Measurements from ENCODE around the gene CYP19A1. TPM values are rescaled to one million over a fixed set of nuclear protein-coding genes. Genes with fewer than 3 reads are reported as not detected.

Gene CYP19A1
- total and polyA plus RNA-seq, 2 of the 8 experiments (the other 6 are each of a cell fraction or from before 2014, with no cell fraction given): not detected

GRCh38 chr15:51280838-51281237 is 57.6 kb downstream of the CYP19A1 start (continued):
- TF ChIP-seq CHD7 (IDR thresholded peaks at IDR 0.05; ENCODE audit: insufficient replicate concordance, low read length) (no peak), USF2 (IDR thresholded peaks at IDR 0.05; ENCODE audit: low read length) (no peak), CEBPB (IDR thresholded peaks at IDR 0.05; ENCODE audit: low read depth, low read length) (no peak), CREB1 (IDR thresholded peaks at IDR 0.05) (no peak)
